HepG2 (cell line): ENCODE measurements around the gene RGS13. TPM values are rescaled to one million over a fixed set of nuclear protein-coding genes. Genes with fewer than 3 reads are reported as not detected.

Experiments
- ATAC-seq: fragments of 200-7000 bp; cut with Tn5 transposase; 3 replicates; pipeline ENCODE4 v1.9.1; 2020; ENCODE audit warnings: mild to moderate bottlenecking, moderate library complexity
- BruUV-seq: library from RNA; stranded (reverse); fragments of 400-500 nt; replicated peaks from 2 replicates; lab custom pipeline; 2021; lab: Mats Ljungman, UMichigan
- CTCF ChIA-PET: fragments of 300-600 bp; formaldehyde crosslinking; extraction: SDS; loops from one replicate; lab custom pipeline; 2021; ENCODE audit warnings: low total read pairs, inconsistent platforms, low intra/inter-chr PET ratio; lab: Yijun Ruan, JAX
- POLR2A ChIA-PET: fragments of 350-600 bp; sonication (Branson Sonifier 250); formaldehyde crosslinking; loops from one replicate; lab custom pipeline; 2020; ENCODE audit warnings: antibody characterized with exemption, inconsistent platforms; lab: Yijun Ruan, JAX
- DNase-seq: peaks from one replicate; pipeline ENCODE4 v3.0.0-alpha.2; 2015; ENCODE audit warnings: low spot score
- FAIRE-seq: peaks from 3 replicates; lab custom pipeline; 2011; peaks lifted over from hg19 to GRCh38; lab: Jason Lieb, UNC
- H2AFZ ChIP-seq: one replicate; pipeline ENCODE4 v1.6.1; 2011; ENCODE audit warnings: low read length, inconsistent platforms
- H3K27ac ChIP-seq: fragments of 300-600 bp; 3 replicates; pipeline ENCODE4 v1.8.0; 2011; ENCODE audit warnings: mixed run types, mild to moderate bottlenecking, mixed read lengths, low read length, inconsistent platforms; ENCODE audit not compliant: insufficient read depth; ENCODE audit errors: extremely low read length
- H3K27me3 ChIP-seq, 2 experiments: fragments of 200-600 bp in 1 of 2; 2 replicates in 1 of 2; 3 replicates in 1 of 2; pipeline versions ENCODE4 v1.6.0 to v1.8.0; 2011; ENCODE audit warnings: low read length in 2 of 2, mild to moderate bottlenecking in 2 of 2, moderate library complexity in 2 of 2, inconsistent platforms in 1 of 2; ENCODE audit not compliant: insufficient read depth in 2 of 2, control insufficient read depth in 1 of 2
- H3K36me3 ChIP-seq, 2 experiments: fragments of 200-600 bp in 1 of 2; replicated peaks in 1 of 2; 2 replicates in 1 of 2; 3 replicates in 1 of 2; pipeline versions ENCODE4 v1.5.1 to v1.8.0; 2011; ENCODE audit warnings: low read length in 2 of 2, inconsistent platforms in 1 of 2; ENCODE audit not compliant: insufficient read depth in 2 of 2, control insufficient read depth in 1 of 2
- H3K4me1 ChIP-seq: 2 replicates; pipeline ENCODE4 v1.5.1; 2012; ENCODE audit warnings: low read length, inconsistent platforms; ENCODE audit not compliant: insufficient read depth
- H3K4me2 ChIP-seq: 2 replicates; pipeline ENCODE4 v1.6.0; 2011; ENCODE audit warnings: low read depth, low read length, inconsistent platforms
- H3K4me3 ChIP-seq, 3 experiments: fragments of 200-600 bp in 1 of 3; sonication (generic), shearing (Covaris generic) in 1 of 3; replicated peaks in 1 of 3; 2 replicates each; pipeline ENCODE4 v1.5.1; 2011 to 2016; ENCODE audit warnings: low read length in 3 of 3, inconsistent platforms in 2 of 3, low read depth in 2 of 3, mild to moderate bottlenecking in 2 of 3, control low read depth in 1 of 3, mixed read lengths in 1 of 3; ENCODE audit not compliant: insufficient read depth in 1 of 3
- H3K79me2 ChIP-seq: one replicate; pipeline ENCODE4 v1.6.1; 2011; ENCODE audit warnings: low read length, inconsistent platforms; ENCODE audit not compliant: insufficient read depth
- H3K9ac ChIP-seq: 2 replicates; pipeline ENCODE4 v1.6.0; 2011; ENCODE audit warnings: mild to moderate bottlenecking, low read depth, low read length, inconsistent platforms; ENCODE audit not compliant: insufficient read depth
- H3K9me3 ChIP-seq: 2 replicates; pipeline ENCODE4 v1.5.1; 2012; ENCODE audit warnings: mild to moderate bottlenecking, low read length
- H4K20me1 ChIP-seq: 2 replicates; pipeline ENCODE4 v1.6.0; 2011; ENCODE audit warnings: inconsistent platforms, mild to moderate bottlenecking, low read length, moderate library complexity; ENCODE audit not compliant: insufficient read depth
- AHR ChIP-seq: IDR thresholded peaks from 2 replicates; pipeline ENCODE4 v1.6.1; 2018; ENCODE audit warnings: missing genetic modification reagents, missing compliant biosample characterization
- ATF7-NPFF ChIP-seq: sonication (generic); formaldehyde crosslinking; IDR thresholded peaks from 2 replicates; pipeline ENCODE4 v1.8.1; 2023; ENCODE audit warnings: mild to moderate bottlenecking, low read depth, missing genetic modification reagents, moderate library complexity
- HNF1B ChIP-seq: sonication (generic); formaldehyde crosslinking; IDR thresholded peaks from 2 replicates; pipeline ENCODE4 v1.5.1; 2020; ENCODE audit warnings: mild to moderate bottlenecking, moderate library complexity, missing genetic modification reagents
- HOXA9 ChIP-seq: sonication (generic); formaldehyde crosslinking; IDR thresholded peaks from 2 replicates; pipeline ENCODE4 v1.8.1; 2022; ENCODE audit warnings: missing genetic modification reagents, mild to moderate bottlenecking, moderate library complexity, borderline replicate concordance
- KAT7 ChIP-seq: IDR thresholded peaks from 2 replicates; pipeline ENCODE4 v1.6.1; 2018; ENCODE audit warnings: borderline replicate concordance, missing compliant biosample characterization
- KDM5A ChIP-seq: fragments of 200-600 bp; sonication (generic); IDR thresholded peaks from 2 replicates; pipeline ENCODE4 v1.7.0; 2018; ENCODE audit warnings: antibody characterized with exemption, mild to moderate bottlenecking, low read length, borderline replicate concordance
- MAFG ChIP-seq: sonication (generic); formaldehyde crosslinking; IDR thresholded peaks from 2 replicates; pipeline ENCODE4 v1.5.1; 2020; ENCODE audit warnings: mild to moderate bottlenecking, missing genetic modification reagents
- NONO ChIP-seq, 2 experiments: fragments of 450-650 bp in 1 of 2; sonication (generic) in 1 of 2; formaldehyde crosslinking in 1 of 2; IDR thresholded peaks in 1 of 2; conservative IDR thresholded peaks in 1 of 2; 2 replicates each; pipeline versions ENCODE4 v1.6.1 to v1.8.0; 2017 to 2022; ENCODE audit warnings: mild to moderate bottlenecking in 1 of 2, missing genetic modification reagents in 1 of 2, moderate library complexity in 1 of 2
- ZFYVE20 ChIP-seq: sonication (generic); formaldehyde crosslinking; IDR thresholded peaks from 2 replicates; pipeline ENCODE4 v1.8.0; 2023; ENCODE audit warnings: low read depth, mild to moderate bottlenecking, moderate library complexity, missing genetic modification reagents, borderline replicate concordance
- ZNF235 ChIP-seq: sonication (generic); formaldehyde crosslinking; IDR thresholded peaks from 2 replicates; pipeline ENCODE4 v1.8.1; 2023; ENCODE audit warnings: mild to moderate bottlenecking, missing genetic modification reagents, borderline replicate concordance
- ZNF569 ChIP-seq: sonication (generic); formaldehyde crosslinking; IDR thresholded peaks from 2 replicates; pipeline ENCODE4 v1.5.0; 2020; ENCODE audit warnings: mild to moderate bottlenecking, missing genetic modification reagents, moderate library complexity, borderline replicate concordance
- ZNF768 ChIP-seq: sonication (generic); formaldehyde crosslinking; IDR thresholded peaks from 2 replicates; pipeline ENCODE4 v1.4.0; 2020; ENCODE audit warnings: missing genetic modification reagents
- WGBS: methylation state at CpG from one replicate; pipeline ENCODE4 v1.1.6; 2017; ENCODE audit warnings: low lambda C conversion rate; 5-methylcytosine and 5-hydroxymethylcytosine counted together
- in situ Hi-C: cut with HindIII; loops from 2 replicates; pipeline ENCODE4 v1.10.0; 2017; ENCODE audit warnings: low pct_unique_long_range_greater_than_20kb; ENCODE audit not compliant: extremely low pct_ligation_motif_present
- intact Hi-C: fragments of 100-400 bp; cut with micrococcal nuclease; formaldehyde crosslinking; loops from one replicate; pipeline ENCODE4 v1.10.0; 2022; ENCODE audit not compliant: unreplicated experiment
- polyA plus RNA-seq, 8 experiments: library from polyadenylated mRNA; depleted of rRNA in 3 of 8; stranded (reverse) in 7 of 8; unstranded in 1 of 8; fragments of >200 nt; fragmentation: Illumina TruSeq in 4 of 8; extraction: Trizol in 4 of 8; gene quantifications; 2 replicates each; pipeline versions ENCODE4 v1.2.1 to v1.2.3, GENCODE V29; 2011 to 2016; ENCODE audit warnings: low read depth in 4 of 8, missing spikeins in 1 of 8, mixed read lengths in 1 of 8; ENCODE audit not compliant: insufficient read depth in 1 of 8
- total RNA-seq, 5 experiments: library from RNA; depleted of rRNA; stranded (reverse); fragments of >200 nt; fragmentation: Illumina TruSeq; extraction: Trizol; gene quantifications; 2 replicates each; pipeline ENCODE4 v1.2.3, GENCODE V29; 2016; ENCODE audit warnings: low read depth in 1 of 5
- TF ChIP-seq, protein P1 (sequence below): sonication (generic); formaldehyde crosslinking; IDR thresholded peaks from 2 replicates; pipeline ENCODE4 v1.4.0; 2020; ENCODE audit warnings: missing genetic modification reagents, mild to moderate bottlenecking, borderline replicate concordance
- TF ChIP-seq, protein P2 (sequence below): sonication (generic); formaldehyde crosslinking; IDR thresholded peaks from 2 replicates; pipeline ENCODE4 v1.4.0; 2020; ENCODE audit warnings: missing genetic modification reagents

Gene RGS13
- total and polyA plus RNA-seq, 2 of the 13 experiments (the other 11 are each of a cell fraction or from before 2014, with no cell fraction given), result not detected

DNA sequence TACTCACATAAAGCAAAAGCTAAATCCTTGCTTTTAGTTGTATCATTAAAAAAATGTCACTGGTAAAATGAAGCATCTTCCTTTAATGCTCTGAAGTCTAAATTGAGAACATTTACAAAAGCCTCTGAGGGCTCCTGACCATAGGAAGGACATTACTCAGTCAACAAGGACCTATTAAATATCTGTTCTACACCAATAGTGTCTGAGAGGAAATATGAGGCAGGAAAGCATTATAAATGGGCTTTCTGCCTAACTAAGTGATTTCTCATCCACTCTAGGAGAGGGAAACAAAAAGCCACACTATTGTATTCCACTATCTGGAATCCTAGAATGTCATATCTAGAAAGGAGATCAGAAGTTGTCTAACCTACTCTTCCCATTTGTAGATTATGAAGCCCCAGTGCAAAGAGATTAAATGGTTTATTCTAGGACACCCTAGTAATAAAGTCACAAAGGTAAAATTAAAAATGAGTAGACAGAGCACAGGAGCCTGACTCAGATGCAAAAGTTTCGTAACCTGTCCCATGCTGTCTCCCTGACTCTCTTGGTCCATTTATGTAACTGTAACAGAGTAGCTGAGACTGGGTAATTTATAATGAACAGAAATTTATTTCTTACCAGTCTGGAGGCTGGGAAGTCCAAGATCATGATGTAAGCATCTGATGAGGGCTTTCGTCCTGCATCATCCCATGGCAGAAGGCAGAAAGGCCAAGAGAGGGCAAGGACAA is 42.8 kb upstream of the RGS13 start:
- 59% methylated on average over 2 of the region's 2 CpGs for WGBS
- ChIA-PET POLR2A (no interaction called here), CTCF (no interaction called here)
- intact Hi-C loops (no loop called here), in situ Hi-C loops (no loop called here)
- H3K9me3 ChIP-seq, result no peaks in the 10 kb centered on the region
- H3K4me3 ChIP-seq, result no peak overlapping the region
- no peaks in the 10 kb centered on the region for H4K20me1 ChIP-seq
- no peak overlapping the region for H3K9ac ChIP-seq
- H3K4me2 ChIP-seq, result no peak overlapping the region
- DNase-seq (no peak), FAIRE-seq (no peak), ATAC-seq (no peak)
- no peaks in the 10 kb centered on the region for H3K79me2 ChIP-seq
- no peak overlapping the region for H3K27ac ChIP-seq
- no TSS peak for BruUV-seq
- H3K4me1 ChIP-seq, result no peaks in the 10 kb centered on the region
- no peak overlapping the region for H2AFZ ChIP-seq
- no peaks in the 10 kb centered on the region for H3K27me3 ChIP-seq
- no peaks in the 10 kb centered on the region for H3K36me3 ChIP-seq
- no peak for TF ChIP-seq AHR (CRISPR knock-in tag)
- TF ChIP-seq KAT7 (CRISPR knock-in tag), result no peak
- no peak for TF ChIP-seq ZNF235 (CRISPR knock-in tag)
- TF ChIP-seq, protein P1, sequence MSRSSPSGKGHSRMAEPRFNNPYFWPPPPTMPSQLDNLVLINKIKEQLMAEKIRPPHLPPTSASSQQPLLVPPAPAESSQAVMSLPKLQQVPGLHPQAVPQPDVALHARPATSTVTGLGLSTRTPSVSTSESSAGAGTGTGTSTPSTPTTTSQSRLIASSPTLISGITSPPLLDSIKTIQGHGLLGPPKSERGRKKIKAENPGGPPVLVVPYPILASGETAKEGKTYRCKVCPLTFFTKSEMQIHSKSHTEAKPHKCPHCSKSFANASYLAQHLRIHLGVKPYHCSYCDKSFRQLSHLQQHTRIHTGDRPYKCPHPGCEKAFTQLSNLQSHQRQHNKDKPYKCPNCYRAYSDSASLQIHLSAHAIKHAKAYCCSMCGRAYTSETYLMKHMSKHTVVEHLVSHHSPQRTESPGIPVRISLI (CRISPR knock-in tag), result no peak
- TF ChIP-seq HNF1B (CRISPR knock-in tag), result no peak
- no peak for TF ChIP-seq KDM5A
- TF ChIP-seq, protein P2, sequence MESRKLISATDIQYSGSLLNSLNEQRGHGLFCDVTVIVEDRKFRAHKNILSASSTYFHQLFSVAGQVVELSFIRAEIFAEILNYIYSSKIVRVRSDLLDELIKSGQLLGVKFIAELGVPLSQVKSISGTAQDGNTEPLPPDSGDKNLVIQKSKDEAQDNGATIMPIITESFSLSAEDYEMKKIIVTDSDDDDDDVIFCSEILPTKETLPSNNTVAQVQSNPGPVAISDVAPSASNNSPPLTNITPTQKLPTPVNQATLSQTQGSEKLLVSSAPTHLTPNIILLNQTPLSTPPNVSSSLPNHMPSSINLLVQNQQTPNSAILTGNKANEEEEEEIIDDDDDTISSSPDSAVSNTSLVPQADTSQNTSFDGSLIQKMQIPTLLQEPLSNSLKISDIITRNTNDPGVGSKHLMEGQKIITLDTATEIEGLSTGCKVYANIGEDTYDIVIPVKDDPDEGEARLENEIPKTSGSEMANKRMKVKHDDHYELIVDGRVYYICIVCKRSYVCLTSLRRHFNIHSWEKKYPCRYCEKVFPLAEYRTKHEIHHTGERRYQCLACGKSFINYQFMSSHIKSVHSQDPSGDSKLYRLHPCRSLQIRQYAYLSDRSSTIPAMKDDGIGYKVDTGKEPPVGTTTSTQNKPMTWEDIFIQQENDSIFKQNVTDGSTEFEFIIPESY (CRISPR knock-in tag), result no peak
- no peak for TF ChIP-seq MAFG (CRISPR knock-in tag)
- no peak for TF ChIP-seq ATF7-NPFF (CRISPR knock-in tag)
- TF ChIP-seq ZNF768, result no peak
- no peak for TF ChIP-seq ZNF569 (CRISPR knock-in tag)
- TF ChIP-seq NONO (IDR thresholded peaks at IDR 0.05), result no peak
- TF ChIP-seq NONO (CRISPR knock-in tag; conservative IDR thresholded peaks at IDR 0.05), result no peak
- TF ChIP-seq ZFYVE20 (CRISPR knock-in tag), result no peak
- TF ChIP-seq HOXA9, result no peak
